Measurements from ENCODE around the gene RNF217.

The RNF217 gene

DNA sequence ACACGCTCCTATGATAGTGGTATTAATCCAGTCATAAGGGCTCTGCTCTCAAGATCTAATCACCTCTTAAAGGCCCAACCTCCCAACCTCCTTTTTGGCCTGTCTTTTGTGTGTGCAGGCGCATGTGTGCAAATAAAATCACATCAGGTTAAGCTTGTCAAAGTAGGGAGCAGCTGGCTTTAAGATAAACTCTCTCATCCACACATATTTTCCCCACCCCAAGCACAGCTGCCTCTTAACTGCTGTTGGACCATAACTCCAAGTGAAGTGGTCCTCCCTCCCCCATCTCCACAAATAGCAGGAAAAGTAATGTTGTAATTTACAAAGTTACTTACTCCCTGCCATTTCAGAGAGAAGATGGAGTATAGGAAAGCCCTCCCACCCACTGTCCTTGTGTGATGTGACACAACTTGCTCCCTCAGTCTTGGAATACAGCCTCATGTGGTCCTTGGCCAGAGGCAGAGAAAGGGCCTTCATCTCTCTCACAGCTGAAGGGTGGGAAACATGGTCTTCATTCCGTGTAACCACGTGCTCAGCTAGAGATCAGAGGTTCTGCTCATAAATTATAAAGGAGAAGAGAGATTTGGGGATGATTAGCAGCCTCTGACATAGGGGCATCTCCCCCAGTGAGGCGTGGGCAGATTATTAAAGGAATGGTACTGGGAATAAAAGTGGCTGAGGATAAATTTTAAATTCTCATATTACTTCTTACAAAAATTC is 116.5 kb downstream of the RNF217 start:
- H3K4me3 ChIP-seq (ENCODE audit: low read depth, low read length): no peak overlapping the region
- TF ChIP-seq, protein P1, sequence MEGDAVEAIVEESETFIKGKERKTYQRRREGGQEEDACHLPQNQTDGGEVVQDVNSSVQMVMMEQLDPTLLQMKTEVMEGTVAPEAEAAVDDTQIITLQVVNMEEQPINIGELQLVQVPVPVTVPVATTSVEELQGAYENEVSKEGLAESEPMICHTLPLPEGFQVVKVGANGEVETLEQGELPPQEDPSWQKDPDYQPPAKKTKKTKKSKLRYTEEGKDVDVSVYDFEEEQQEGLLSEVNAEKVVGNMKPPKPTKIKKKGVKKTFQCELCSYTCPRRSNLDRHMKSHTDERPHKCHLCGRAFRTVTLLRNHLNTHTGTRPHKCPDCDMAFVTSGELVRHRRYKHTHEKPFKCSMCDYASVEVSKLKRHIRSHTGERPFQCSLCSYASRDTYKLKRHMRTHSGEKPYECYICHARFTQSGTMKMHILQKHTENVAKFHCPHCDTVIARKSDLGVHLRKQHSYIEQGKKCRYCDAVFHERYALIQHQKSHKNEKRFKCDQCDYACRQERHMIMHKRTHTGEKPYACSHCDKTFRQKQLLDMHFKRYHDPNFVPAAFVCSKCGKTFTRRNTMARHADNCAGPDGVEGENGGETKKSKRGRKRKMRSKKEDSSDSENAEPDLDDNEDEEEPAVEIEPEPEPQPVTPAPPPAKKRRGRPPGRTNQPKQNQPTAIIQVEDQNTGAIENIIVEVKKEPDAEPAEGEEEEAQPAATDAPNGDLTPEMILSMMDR (IDR thresholded peaks at IDR 0.05; ENCODE audit: borderline replicate concordance, insufficient read depth, low read depth, low read length): no peak

DNA sequence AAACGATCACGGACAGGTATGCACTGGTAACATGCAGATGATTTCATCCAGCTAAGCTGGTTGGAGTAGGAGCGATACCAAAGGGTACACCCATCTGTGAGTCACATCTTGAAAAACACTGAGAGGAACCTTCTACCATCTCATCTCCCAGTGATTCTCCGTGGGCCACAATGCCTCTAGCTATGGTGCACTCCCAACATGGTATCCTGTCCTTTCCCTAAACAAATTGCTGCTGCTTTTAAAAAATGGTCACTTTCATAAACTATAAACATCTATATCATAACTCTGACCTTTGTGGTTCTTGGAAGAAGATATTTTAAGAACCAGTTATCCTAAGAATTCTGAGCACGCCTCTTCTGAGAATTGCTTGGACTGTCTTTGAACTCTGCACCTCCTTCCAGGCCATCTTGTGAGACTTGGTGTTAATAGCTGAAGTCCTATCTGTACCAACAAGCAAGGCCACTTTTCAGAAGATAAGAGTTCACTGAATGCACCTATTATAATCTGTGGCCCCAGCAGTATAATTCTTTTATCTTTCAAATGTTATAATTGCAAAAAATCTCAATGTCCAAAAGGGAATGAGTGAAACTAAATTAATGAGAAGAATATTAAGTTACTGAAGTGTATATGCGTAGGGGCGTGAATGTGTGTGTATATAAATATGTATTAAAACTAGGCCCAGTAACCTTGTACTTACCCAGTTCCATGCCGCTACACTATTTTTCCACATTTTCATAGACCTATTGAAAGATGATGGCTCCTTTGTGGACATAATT is 120.9 kb downstream of the RNF217 start:
- no peak overlapping the region for H3K4me3 ChIP-seq (ENCODE audit: low read depth, low read length)
- TF ChIP-seq, protein P1 (IDR thresholded peaks at IDR 0.05; ENCODE audit: borderline replicate concordance, insufficient read depth, low read depth, low read length): no peak

GRCh38 chr6:125083684-125083990 is 121.4 kb downstream of the RNF217 start:
- no peak overlapping the region for H3K4me3 ChIP-seq (ENCODE audit: low read depth, low read length)
- TF ChIP-seq, protein P1 (IDR thresholded peaks at IDR 0.05; ENCODE audit: borderline replicate concordance, insufficient read depth, low read depth, low read length): no peak

GRCh38 chr6:125086716-125087115 is 124.5 kb downstream of the RNF217 start:
- TF ChIP-seq, protein P1 (IDR thresholded peaks at IDR 0.05; ENCODE audit: borderline replicate concordance, insufficient read depth, low read depth, low read length): no peak
- no peak overlapping the region for H3K4me3 ChIP-seq (ENCODE audit: low read depth, low read length)

DNA sequence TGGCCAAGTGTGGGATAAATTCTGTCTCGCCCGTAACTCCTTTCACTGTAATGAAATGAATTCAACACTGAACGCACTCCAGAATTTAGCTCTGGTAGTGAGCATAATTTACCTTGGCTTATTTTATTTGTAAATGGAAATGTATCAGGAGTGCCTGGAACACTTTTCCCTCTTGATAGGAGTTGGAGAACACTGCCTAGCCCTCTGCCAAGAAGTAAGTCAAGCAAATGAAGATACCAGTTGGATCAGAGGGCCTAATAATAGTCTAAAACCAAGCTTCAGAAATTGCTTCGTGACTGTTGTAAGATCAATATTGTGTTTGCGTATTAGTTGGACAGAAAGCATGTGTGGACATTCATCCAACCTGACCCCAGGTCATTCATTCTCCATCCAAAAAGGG is 126.7 kb downstream of the RNF217 start:
- H3K4me3 ChIP-seq (ENCODE audit: low read depth, low read length): no peak overlapping the region
- TF ChIP-seq, protein P1 (IDR thresholded peaks at IDR 0.05; ENCODE audit: borderline replicate concordance, insufficient read depth, low read depth, low read length): no peak

GRCh38 chr6:125094563-125094962 is 132.3 kb downstream of the RNF217 start:
- H3K4me3 ChIP-seq (ENCODE audit: low read depth, low read length): no peak overlapping the region
- TF ChIP-seq, protein P1 (IDR thresholded peaks at IDR 0.05; ENCODE audit: borderline replicate concordance, insufficient read depth, low read depth, low read length): no peak

Measured in GM12875 (cell line).